Measurements from ENCODE around the gene SNAI1. TPM values are rescaled to one million over a fixed set of nuclear protein-coding genes. Genes with fewer than 3 reads are reported as not detected.

Gene SNAI1
- total RNA-seq, 2 experiments from 2014 or later, result 1.6 to 3.6 TPM

- no peak overlapping the region for H3K4me2 ChIP-seq (ENCODE audit: low read length)
- CTCF ChIA-PET (ENCODE audit: unreplicated experiment), result no interaction called here
- no peaks in the 10 kb centered on the region for H4K20me1 ChIP-seq (ENCODE audit: insufficient read depth, low read length)
- H3K9me2 ChIP-seq (ENCODE audit: insufficient read depth, low read length), result no peaks in the 10 kb centered on the region
- H2AFZ ChIP-seq (ENCODE audit: low read length), result no peak overlapping the region
- BruUV-seq (replicated peaks), result no TSS peak
- DNase-seq (ENCODE audit: low spot score), result no peak
- intact Hi-C loops (cut with micrococcal nuclease; ENCODE audit: unreplicated experiment), result no loop called here
- POLR2A ChIA-PET, result interaction anchor here (0.7 to 1.3 kb wide), 2 partner anchors 10 to 153 kb away, joined by 3 read pairs; partner anchors contain the start of gene RNF114
- H3K4me1 ChIP-seq (ENCODE audit: insufficient read depth, low read length, poor library complexity, severe bottlenecking), result no peaks in the 10 kb centered on the region
- H3K36me3 ChIP-seq (ENCODE audit: insufficient read depth, low read length), result peaks cover 94% of the 10 kb centered on the region
- no peaks in the 10 kb centered on the region for H3K9me3 ChIP-seq (ENCODE audit: low read length)
- H3K4me3 ChIP-seq (ENCODE audit: low read depth, low read length, poor library complexity, severe bottlenecking), result no peak overlapping the region
- no peak overlapping the region for H3K27ac ChIP-seq (ENCODE audit: low read depth, low read length, poor library complexity, severe bottlenecking)
- peaks cover 10% of the 10 kb centered on the region; the same call in 1 of the 2 replicates for H3K79me2 ChIP-seq (ENCODE audit: insufficient read depth, low read depth, low read length)
- no peak for TF ChIP-seq EZH2phosphoT487 (IDR thresholded peaks at IDR 0.05; ENCODE audit: borderline replicate concordance, low read depth, low read length)
- no peak for TF ChIP-seq CTCF (conservative IDR thresholded peaks at IDR 0.05; ENCODE audit: low read length)
These were observed 36.9 kb upstream of the SNAI1 start for GRCh38 chr20:49945701-49946477.

GRCh38 chr20:49948178-49948577, 34.6 kb upstream of the SNAI1 start:
- Histone ChIP-seq H3K36me3 (ENCODE audit: insufficient read depth, low read length) (peaks cover 95% of the 10 kb centered on the region), H3K4me2 (ENCODE audit: low read length) (no peak overlapping the region), H3K9me2 (ENCODE audit: insufficient read depth, low read length) (no peaks in the 10 kb centered on the region), H3K4me3 (ENCODE audit: low read depth, low read length, poor library complexity, severe bottlenecking) (no peak overlapping the region), H3K27ac (ENCODE audit: low read depth, low read length, poor library complexity, severe bottlenecking) (no peak overlapping the region), H4K20me1 (ENCODE audit: insufficient read depth, low read length) (no peaks in the 10 kb centered on the region), H2AFZ (ENCODE audit: low read length) (no peak overlapping the region), H3K4me1 (ENCODE audit: insufficient read depth, low read length, poor library complexity, severe bottlenecking) (no peaks in the 10 kb centered on the region), H3K9me3 (ENCODE audit: low read length) (no peaks in the 10 kb centered on the region), H3K79me2 (ENCODE audit: insufficient read depth, low read depth, low read length) (peaks cover 3% of the 10 kb centered on the region; the same call in 1 of the 2 replicates)
- intact Hi-C loops (cut with micrococcal nuclease; ENCODE audit: unreplicated experiment), result no loop called here
- ChIA-PET CTCF (ENCODE audit: unreplicated experiment) (no interaction called here), POLR2A (no interaction called here)
- no peak for TF ChIP-seq EZH2phosphoT487 (IDR thresholded peaks at IDR 0.05; ENCODE audit: borderline replicate concordance, low read depth, low read length)
- no peak for TF ChIP-seq CTCF (conservative IDR thresholded peaks at IDR 0.05; ENCODE audit: low read length)
- DNase-seq (ENCODE audit: low spot score), result no peak
- no TSS peak for BruUV-seq (replicated peaks)

Measured in OCI-LY7 (cell line).